Subcutaneous adipose tissue (tissue), 4 donors: Measurements from ENCODE around the gene NIPSNAP2. TPM values are rescaled to one million over a fixed set of nuclear protein-coding genes. Genes with fewer than 3 reads are reported as not detected.

Experiments
- CTCF ChIP-seq: fragments of 450-650 bp; IDR thresholded peaks from one replicate; pipeline ENCODE4 v1.5.1; 2016; ENCODE audit warnings: low read depth, mild to moderate bottlenecking, control low read depth, antibody characterized with exemption, moderate library complexity
- total RNA-seq, 4 donors: library from RNA; depleted of rRNA; stranded (reverse); fragments of >200 nt; gene quantifications; one replicate each; pipeline ENCODE4 v1.1.0, GENCODE V29; 2016

Gene NIPSNAP2
- total RNA-seq, 4 donors from 2014 or later = 56.9 to 79.9 (median 69.8) TPM

GRCh38 chr7:55951637-55952351 lies 12.6 kb upstream of the NIPSNAP2 start, which contains the start of gene MRPS17:
Gene MRPS17 (plus strand): TSS chr7:55951877. CDS start chr7:55953196, 1,319 bp downstream.
- TF ChIP-seq CTCF = no peak

- TF ChIP-seq CTCF = no peak
Observed at GRCh38 chr7:55953707-55954475, 10.5 kb upstream of the NIPSNAP2 start.

GRCh38 chr7:55957190-55957589 lies 7.2 kb upstream of the NIPSNAP2 start:
- no peak for TF ChIP-seq CTCF

GRCh38 chr7:55962014-55962413 lies 2.4 kb upstream of the NIPSNAP2 start:
- no peak for TF ChIP-seq CTCF

- TF ChIP-seq CTCF = no peak
Observed at GRCh38 chr7:55963584-55964168, 709 bp upstream of the NIPSNAP2 start.

GRCh38 chr7:55965100-55965470 lies 700 bp downstream of the NIPSNAP2 start:
- no peak for TF ChIP-seq CTCF

- TF ChIP-seq CTCF = no peak
Observed at GRCh38 chr7:55965805-55966421, 1.5 kb downstream of the NIPSNAP2 start.
